Measurements from ENCODE around the gene FOXO4. TPM values are rescaled to one million over a fixed set of nuclear protein-coding genes. Genes with fewer than 3 reads are reported as not detected.

The FOXO4 gene
- total RNA-seq, 1 donor from 2014 or later = 12.0 TPM

GRCh38 chrX:71070531-71070930, 25.1 kb upstream of the FOXO4 start:
- Mint-ChIP-seq H3K27me3 (ENCODE audit: low read depth) (peaks cover 27% of the 10 kb centered on the region), H3K4me3 (no peak overlapping the region), H3K4me1 (peaks cover 17% of the 10 kb centered on the region), H3K27ac (ENCODE audit: unreplicated experiment) (no peak overlapping the region), H3K36me3 (ENCODE audit: low read depth) (no peaks in the 10 kb centered on the region), H3K9me3 (no peaks in the 10 kb centered on the region)
- no peak for DNase-seq (ENCODE audit: low read depth, low spot score)
- no peak for TF ChIP-seq CTCF (conservative IDR thresholded peaks at IDR 0.05)

- DNase-seq (ENCODE audit: low read depth, low spot score) = no peak
- no peak overlapping the region for H3K27ac Mint-ChIP-seq (ENCODE audit: unreplicated experiment)
- H3K36me3 Mint-ChIP-seq (ENCODE audit: low read depth) = no peaks in the 10 kb centered on the region
- peaks cover 6% of the 10 kb centered on the region for H3K9me3 Mint-ChIP-seq
- H3K4me3 Mint-ChIP-seq = no peak overlapping the region
- H3K27me3 Mint-ChIP-seq (ENCODE audit: low read depth) = no peaks in the 10 kb centered on the region
- no peak for TF ChIP-seq CTCF (conservative IDR thresholded peaks at IDR 0.05)
- no peaks in the 10 kb centered on the region for H3K4me1 Mint-ChIP-seq
Observed at GRCh38 chrX:71081330-71082123, 14.1 kb upstream of the FOXO4 start.

- no peak overlapping the region for H3K4me3 Mint-ChIP-seq
- no peak for TF ChIP-seq CTCF (conservative IDR thresholded peaks at IDR 0.05)
- no peak overlapping the region for H3K27ac Mint-ChIP-seq (ENCODE audit: unreplicated experiment)
- H3K9me3 Mint-ChIP-seq = peaks cover 6% of the 10 kb centered on the region
- H3K27me3 Mint-ChIP-seq (ENCODE audit: low read depth) = no peaks in the 10 kb centered on the region
- H3K4me1 Mint-ChIP-seq = no peaks in the 10 kb centered on the region
- no peaks in the 10 kb centered on the region for H3K36me3 Mint-ChIP-seq (ENCODE audit: low read depth)
- DNase-seq (ENCODE audit: low read depth, low spot score) = no peak
Observed at GRCh38 chrX:71082124-71082647, 13.5 kb upstream of the FOXO4 start.

GRCh38 chrX:71082822-71083221, 12.8 kb upstream of the FOXO4 start:
- Mint-ChIP-seq H3K27me3 (ENCODE audit: low read depth) (no peaks in the 10 kb centered on the region), H3K27ac (ENCODE audit: unreplicated experiment) (no peak overlapping the region), H3K36me3 (ENCODE audit: low read depth) (no peaks in the 10 kb centered on the region), H3K9me3 (peaks cover 6% of the 10 kb centered on the region), H3K4me3 (no peak overlapping the region), H3K4me1 (no peaks in the 10 kb centered on the region)
- DNase-seq (ENCODE audit: low read depth, low spot score) = no peak
- TF ChIP-seq CTCF (conservative IDR thresholded peaks at IDR 0.05) = no peak

DNA sequence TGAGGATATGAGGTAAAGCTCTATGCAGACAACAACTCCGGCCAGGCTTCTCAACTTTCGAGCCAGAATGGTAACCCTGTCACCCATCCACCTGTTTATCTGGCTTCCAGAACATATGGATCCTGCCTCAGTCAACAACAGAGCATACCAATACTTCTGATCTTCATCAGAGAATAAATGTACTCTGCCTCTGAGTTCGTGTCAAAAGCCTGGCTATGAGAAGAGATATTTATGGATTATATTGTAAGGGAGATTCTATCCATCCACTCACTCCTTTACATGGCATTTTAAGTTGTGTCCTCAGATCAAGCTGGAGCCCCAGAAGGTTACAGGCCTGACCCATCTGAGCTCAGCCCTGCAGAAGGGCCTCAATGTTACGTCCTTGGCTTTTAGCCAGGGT, 9.8 kb upstream of the FOXO4 start:
- H3K9me3 Mint-ChIP-seq = no peaks in the 10 kb centered on the region
- no peak overlapping the region for H3K4me3 Mint-ChIP-seq
- DNase-seq (ENCODE audit: low read depth, low spot score) = no peak
- TF ChIP-seq CTCF (conservative IDR thresholded peaks at IDR 0.05) = no peak
- no peaks in the 10 kb centered on the region for H3K4me1 Mint-ChIP-seq
- no peaks in the 10 kb centered on the region for H3K27me3 Mint-ChIP-seq (ENCODE audit: low read depth)
- H3K27ac Mint-ChIP-seq (ENCODE audit: unreplicated experiment) = no peak overlapping the region
- no peaks in the 10 kb centered on the region for H3K36me3 Mint-ChIP-seq (ENCODE audit: low read depth)

All from neural crest cell (in vitro differentiated cells).